Activated T-cell treated with anti-CD3 and anti-CD28 coated beads, Interleukin-2, amount 50 U/mL, for 1 hour (primary cell): ENCODE measurements around the gene NOL6.
A peak's percentile ranks its signal among the peaks of the same experiment; 100 is the strongest.
"Not testable (repeated sequence)": the region's sequence is repeated elsewhere in the genome, so short reads cannot be mapped to it uniquely, and the experiment has no call there.

ENCODE experiments used
- DNase-seq: peaks from one replicate; pipeline ENCODE4 v3.0.0-alpha.2; 2020

NOL6 gene, protein sequence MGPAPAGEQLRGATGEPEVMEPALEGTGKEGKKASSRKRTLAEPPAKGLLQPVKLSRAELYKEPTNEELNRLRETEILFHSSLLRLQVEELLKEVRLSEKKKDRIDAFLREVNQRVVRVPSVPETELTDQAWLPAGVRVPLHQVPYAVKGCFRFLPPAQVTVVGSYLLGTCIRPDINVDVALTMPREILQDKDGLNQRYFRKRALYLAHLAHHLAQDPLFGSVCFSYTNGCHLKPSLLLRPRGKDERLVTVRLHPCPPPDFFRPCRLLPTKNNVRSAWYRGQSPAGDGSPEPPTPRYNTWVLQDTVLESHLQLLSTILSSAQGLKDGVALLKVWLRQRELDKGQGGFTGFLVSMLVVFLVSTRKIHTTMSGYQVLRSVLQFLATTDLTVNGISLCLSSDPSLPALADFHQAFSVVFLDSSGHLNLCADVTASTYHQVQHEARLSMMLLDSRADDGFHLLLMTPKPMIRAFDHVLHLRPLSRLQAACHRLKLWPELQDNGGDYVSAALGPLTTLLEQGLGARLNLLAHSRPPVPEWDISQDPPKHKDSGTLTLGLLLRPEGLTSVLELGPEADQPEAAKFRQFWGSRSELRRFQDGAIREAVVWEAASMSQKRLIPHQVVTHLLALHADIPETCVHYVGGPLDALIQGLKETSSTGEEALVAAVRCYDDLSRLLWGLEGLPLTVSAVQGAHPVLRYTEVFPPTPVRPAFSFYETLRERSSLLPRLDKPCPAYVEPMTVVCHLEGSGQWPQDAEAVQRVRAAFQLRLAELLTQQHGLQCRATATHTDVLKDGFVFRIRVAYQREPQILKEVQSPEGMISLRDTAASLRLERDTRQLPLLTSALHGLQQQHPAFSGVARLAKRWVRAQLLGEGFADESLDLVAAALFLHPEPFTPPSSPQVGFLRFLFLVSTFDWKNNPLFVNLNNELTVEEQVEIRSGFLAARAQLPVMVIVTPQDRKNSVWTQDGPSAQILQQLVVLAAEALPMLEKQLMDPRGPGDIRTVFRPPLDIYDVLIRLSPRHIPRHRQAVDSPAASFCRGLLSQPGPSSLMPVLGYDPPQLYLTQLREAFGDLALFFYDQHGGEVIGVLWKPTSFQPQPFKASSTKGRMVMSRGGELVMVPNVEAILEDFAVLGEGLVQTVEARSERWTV

DNA sequence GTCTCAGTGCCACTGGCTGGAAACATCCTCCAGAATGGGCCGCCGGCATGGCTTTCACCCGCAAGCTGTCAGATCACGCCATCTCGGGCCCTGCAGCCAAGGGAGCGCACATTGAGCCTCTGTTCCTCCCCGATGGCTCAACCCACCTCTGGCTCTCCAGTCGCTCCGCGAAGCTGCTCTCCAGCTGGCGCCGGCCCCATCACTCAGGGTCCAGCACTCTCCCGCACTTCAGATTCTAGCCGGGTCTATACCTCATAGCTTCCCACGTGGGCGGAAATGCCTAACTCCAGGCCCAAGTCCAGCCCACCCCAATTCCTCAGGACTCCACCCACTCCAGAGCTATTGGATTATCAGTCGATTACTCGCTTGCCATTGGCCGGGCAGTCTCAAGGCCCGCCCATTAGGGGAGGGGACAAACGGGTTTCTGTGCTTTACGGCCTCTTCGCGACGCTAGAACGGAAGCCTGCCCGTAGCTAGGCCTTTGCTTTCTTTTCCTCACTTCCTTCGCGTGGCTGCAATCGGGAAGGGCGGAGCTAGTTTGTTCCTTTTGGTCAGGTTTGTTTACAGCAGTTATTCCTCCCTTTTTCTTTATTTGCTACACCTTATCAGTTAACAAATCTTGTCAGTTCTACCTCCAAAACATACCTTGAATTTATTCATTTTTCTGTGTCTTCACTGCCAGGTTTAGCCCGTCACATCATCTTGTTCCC is at the start of gene NOL6:
TSS of gene NOL6 (minus strand) at position 282 of the 710 bp plus-strand sequence. CDS start at position 200, 82 bp downstream.
- peak; percentile 98 for DNase-seq

DNA sequence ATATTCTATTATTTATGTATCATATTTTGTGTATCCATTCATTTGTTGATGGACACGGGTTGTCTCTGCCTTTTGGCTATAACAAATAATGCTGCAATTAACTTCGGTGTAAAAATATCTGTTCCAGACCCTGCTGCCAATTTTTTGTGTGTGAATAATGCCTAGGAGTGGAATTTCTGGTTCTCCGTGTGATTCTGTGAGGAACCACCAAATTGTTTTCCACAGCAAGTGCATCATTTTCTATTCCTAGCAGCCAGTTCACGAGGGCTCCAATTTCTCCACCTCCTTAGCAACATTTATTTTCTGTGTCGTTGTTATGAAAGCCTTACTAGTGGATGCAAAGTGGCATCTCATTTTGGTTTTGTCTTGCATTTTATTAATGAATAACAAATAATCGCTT is 48.1 kb upstream of the NOL6 start:
- not testable (repeated sequence) for DNase-seq

DNA sequence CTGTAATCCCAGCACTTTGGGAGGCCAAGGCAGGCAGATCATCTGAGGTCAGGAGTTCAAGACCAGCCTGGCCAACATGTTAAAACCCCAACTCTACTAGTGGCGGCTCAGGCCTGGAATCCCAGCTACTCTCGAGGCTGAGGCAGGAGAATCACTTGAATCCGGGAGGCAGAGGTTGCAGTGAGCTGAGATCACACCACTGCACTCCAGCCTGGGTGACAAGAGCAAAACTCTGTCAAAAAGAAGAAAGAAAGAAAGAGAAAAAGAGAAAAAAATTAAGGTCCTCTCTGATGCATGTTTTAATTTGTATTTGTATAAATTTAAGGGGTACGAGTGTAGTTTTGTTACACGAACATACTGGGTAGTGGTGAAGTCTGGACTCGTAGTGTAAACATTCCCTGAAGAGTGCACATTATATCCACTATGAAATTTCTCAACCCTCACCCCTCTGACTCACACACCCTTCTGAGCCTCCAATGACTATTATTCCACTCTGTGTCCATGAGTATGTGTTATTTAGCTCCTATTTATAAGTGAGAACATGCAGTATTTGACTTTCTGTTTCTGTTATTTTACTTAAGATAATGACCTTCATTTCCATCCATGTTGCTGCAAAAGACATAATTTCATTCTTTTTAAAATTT is 44.3 kb upstream of the NOL6 start:
- not testable (repeated sequence) for DNase-seq

DNA sequence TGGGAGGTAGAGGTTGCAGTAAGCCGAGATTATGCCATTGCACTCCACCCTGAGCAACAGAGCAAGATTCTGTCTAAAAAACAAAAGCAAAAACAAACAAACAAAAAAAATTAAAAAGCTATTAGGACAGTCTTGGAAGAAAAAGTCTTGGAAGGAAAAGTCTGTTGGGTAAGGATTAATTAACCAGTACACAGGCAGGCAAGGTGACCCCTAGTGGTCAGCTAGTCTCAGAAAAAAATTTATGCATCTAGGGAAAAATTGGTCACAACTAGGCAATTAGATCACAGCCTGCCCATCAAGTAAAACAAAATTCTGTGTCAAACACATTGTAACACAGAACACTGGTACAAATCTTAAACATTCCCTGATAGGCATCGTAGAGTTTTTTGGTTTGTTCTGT is 43.6 kb upstream of the NOL6 start:
- no peak for DNase-seq

DNA sequence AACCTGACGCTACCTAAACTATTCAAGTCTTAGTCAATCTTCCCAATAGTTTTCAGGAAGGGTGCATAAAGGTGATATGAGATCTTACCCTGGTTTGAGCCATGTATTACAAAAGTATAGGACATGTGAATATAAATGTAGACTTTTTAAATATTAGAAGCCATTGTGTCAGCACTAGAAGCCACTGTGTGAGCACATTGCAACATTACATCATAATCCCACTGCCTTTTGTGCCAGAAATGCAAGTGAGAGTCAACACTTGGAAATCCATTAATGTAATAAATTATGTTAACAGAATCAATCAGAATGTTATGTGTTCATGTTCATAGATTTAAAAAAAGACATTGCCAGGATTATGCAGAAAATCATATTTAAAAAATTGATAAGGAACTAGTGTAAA is 42.7 kb upstream of the NOL6 start:
- not testable (repeated sequence) for DNase-seq

DNA sequence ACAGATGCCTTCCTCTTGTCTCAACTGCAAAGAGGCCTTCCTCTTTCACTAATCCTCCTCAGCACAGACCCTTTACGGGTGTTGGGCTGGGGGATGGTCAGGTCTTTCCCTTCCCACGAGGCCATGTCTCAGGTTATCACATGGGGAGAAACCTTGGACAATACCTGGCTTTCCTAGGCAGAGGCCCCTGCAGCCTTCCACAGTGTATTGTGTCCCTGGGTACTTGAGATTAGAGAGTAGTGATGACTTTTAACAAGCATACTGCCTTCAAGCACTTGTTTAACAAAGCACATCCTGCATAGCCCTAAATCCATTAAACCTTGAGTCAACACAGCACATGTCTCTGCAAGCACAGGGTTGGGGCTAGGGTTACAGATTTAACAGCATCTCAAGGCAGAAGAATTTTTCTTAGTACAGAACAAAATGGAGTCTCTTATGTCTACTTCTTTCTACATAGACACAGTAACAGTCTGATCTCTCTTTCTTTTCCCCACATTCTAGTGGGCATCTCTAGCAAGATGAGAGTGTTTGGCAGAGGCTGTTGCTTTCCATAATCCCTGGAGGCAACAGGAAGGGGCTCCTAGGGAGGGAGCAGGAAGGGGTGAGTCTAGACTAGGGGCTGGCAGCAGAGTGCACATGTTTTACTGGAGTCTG is 41.7 kb upstream of the NOL6 start:
- DNase-seq = not testable (repeated sequence)

DNA sequence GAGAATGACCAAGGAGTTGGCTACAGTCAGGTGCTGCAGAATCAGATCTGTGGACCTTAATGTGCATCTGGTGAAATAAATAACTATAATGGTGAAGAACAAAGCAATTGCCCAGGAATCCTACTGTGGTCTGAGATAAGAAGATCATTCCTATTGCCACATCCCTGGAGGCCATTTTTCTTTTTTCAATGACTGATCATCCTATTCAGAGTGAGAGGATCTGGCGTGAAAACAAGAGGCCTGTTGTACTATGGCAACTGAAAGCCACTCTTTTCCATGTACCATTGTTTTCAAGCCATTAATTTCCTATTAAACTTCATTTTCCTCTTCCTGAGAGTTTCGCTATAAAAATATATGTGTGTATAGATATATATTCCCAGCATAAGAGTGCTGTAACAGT is 38.8 kb upstream of the NOL6 start:
- not testable (repeated sequence) for DNase-seq

DNA sequence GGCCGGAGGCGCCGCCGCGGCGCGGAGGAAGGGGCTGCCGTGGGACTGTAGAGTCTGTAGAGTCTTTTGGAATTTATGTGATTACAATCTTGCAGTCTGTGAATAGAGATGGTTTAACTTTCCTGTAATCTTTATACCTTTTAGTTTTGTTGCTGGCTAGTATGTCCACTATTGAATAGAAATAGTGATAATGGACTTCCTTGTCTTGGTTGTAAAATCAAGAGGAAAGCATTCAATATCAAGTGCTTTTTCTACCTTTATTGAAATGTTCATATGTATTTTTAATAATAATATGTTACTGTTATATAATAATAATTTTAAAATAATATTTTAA is 37.4 kb upstream of the NOL6 start:
- not testable (repeated sequence) for DNase-seq

DNA sequence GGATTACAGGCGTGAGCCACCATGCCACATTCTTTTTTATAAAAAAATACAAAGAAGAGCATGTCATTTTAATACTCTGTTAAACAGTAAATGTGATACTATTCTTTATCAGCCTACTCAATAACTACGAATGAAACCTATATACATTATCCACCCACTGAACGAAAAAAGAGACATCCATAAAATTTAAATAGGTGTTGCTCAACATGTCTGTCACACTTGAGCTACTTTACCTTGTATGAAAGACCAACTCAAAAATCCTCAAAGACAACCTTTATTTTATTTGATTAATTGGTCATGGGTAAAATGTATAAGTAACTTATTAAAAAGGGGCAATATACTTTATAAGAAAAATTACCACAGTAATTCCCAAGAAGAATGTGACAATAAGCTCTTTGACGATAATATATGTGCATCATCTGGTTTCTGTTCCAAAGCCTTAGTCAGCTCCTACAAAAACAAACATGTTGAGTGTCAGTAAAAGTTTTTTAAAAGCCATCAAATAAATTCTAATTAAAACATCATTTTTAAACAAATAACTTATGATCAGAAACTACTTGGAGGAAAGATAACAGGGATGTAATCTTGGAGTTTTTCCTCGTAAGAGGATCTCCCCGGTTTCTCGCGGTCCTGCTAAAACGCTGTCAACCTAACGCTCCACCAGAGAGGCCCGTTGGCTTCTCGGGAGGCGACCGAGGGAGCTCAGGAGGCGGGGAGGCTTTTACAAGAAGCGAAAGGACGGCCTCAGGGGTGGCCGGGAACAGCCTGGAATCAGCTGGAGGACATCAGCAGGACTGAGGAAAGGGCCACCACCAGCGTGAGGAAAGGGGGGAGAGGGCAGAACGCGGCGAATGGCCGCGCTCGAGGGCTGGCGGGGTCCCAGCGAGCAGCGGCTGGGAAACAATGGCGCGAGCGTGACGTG is 36.8 kb upstream of the NOL6 start:
- DNase-seq = peak; percentile 47

DNA sequence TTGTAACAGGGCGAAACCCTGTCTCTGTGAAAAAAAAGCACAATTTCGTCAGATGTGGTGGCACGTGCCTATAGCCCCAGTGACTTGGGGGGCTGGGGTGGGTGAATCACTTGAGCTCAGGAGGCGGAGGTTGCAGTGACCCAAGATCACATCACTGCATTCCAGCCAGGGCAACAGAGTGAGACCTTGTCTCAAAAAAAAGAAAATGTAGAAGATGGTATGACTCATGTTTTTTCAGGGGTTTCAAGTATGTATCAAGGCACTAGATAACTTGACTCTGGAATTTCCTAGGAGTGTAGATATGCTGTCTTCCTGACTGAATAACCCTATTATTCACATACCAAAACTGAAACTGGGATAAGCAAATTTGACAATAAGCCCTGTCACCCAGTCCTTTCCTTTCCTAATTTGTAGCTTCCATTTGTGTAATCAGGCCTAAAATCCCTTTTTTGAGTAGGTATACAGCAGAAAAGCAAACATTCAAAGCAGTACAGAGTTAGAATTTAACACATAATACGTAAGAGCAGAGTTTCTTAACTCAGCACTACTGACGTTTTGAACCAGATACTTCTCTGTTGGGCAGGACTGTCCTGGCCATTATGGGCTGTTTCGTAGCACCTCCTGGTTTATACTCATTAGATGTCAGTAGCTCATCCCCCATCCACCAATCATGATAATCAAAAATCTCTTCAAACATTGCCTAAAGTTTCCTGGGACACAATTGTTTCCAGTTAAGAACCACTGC is 33.1 kb upstream of the NOL6 start:
- DNase-seq = no peak

DNA sequence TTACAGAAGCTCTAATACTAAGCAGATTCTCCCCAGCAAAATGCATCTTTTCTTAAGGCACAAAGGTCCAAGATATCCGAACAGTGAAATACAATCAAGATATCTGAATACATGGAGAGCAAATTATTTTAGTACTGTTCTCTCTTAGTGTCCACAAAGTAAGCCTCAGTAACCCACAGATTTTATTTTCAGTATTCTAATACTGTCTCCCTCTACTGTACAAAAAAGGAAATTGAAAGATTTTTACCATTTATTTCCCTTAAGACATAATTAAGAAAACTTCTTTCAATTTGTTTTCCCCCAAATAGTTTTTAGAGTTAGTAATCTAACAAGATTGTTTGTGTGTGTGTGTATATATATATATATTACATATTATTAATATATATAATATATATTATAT is 24.7 kb upstream of the NOL6 start:
- DNase-seq = no peak

DNA sequence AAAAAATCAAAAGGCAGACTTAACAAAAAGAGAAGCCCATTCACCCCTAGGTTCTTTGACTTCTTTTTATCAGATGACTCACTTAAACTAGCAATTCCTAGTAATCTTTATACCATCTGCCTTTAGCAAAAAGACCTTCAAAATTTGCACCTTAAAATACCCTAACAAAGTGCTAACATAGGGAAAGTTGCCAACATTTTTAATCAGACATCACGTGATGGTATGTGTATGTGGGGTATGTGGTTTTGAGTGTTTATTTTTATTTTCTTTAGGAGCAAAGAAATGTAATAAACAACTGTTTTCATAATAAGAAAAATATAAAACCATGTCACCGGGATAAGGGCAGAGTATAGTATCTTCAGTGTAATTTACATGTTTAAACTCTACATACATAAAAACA is 20.1 kb upstream of the NOL6 start:
- DNase-seq = not testable (repeated sequence)

DNA sequence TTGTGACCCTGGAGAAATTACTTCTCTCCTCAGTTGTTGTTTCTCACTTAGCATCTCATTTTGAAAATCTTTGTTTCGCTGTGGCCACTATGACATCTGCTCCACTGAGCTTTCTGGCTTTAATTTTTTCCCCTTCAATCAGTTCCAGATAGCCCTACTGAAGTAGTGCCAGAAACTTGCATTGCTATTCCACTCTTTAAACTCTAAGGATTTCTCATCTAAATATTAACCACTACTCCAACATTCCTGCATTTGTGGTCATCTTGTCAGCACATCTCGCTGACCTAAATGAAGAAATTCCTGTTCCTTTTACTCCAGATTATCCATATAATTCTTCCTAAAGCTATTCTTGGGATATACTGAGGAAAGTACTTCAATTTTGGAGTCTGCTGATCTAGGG is 15.3 kb upstream of the NOL6 start:
- no peak for DNase-seq

DNA sequence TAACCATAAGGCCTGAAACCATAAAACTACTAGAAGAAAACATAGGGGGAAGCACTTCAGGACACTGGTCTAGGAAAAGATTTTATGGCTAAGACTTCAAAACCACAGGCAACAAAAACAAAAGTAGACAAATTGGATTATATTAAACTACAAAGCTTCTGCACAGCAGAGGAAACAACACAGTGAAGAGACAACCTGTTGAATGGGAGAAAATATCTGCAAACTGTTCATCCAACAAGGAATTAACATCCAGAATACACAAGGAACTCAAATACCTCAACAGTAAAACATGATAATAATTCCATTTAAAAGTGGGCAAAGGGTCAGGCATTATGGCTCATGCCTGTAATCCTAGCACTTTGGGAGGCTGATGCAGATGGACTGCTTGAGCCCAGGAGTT is 11.6 kb upstream of the NOL6 start:
- not testable (repeated sequence) for DNase-seq

DNA sequence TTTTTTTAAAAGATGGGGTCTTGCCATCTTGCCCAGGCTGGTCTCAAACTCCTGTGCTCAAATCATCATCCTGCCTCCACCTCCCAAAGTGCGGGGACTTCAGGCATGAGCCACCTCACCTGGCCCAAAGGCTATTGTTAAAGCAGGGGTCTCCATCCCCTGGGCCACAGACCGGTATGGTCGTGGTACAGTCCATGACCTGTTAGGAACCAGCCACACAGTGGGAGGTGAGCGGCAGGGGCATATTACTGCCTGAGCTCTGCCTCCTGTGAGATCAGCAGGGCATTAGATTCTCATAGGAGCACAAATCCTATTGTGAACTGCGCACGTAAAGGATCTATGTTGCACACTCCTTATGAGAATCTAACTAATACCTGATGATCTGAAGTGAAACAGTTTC is 7.3 kb upstream of the NOL6 start:
- DNase-seq = no peak

DNA sequence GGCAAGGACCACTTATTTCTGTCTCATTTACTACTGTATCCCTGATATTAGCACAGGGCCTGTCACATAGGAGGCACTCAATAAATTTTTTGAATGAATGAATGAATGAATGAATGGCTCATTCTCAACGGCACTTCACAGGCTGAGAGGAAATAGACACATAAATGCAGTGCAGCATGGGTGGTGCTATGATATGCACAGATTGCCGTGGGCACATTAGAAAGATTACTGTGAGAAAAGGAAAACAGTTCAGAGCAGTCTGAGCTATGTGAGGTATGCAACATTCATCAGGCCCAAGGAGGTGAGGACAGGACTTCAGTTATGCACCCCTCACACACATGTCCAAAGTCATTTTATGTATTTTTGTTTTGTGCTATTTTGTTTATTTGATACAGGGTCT is 6.4 kb upstream of the NOL6 start:
- no peak for DNase-seq

DNA sequence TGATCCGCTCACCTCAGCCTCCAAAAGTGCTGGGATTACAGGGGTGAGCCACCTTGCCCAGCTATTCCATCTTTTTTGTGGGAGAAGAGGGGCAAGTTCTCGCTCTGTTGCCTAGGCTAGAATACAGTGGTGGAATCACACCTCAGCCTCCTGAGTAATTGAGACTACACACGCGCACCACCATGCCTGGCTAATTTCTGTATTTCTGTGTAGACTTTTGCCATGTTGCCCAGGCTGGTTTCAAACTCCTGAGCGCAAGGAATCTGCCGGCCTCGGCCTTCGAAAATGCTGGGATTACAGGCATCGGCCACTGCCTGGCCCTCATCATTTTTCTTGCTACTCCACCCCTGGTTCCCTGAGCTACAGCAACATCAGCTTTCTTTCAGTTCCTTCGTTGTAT is 2.8 kb upstream of the NOL6 start:
- DNase-seq = no peak

DNA sequence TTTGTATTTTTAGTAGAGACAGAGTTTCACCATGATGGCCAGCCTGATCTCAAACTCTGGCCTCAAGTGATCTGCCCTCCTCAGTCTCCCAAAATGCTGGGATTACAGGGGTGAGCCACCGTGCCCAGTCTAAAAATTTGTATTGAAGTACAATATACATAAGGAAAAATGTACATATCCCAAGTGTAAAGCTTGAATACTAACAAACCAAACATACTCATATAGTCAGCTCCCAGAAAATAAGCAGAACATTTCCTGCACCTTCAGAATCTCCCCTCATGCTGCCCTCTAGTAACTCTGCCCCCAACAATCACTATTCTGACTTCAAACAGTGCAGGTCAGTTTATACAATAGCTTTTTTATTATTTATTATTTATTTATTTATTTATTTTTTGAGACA is 1.6 kb upstream of the NOL6 start:
- DNase-seq = no peak

DNA sequence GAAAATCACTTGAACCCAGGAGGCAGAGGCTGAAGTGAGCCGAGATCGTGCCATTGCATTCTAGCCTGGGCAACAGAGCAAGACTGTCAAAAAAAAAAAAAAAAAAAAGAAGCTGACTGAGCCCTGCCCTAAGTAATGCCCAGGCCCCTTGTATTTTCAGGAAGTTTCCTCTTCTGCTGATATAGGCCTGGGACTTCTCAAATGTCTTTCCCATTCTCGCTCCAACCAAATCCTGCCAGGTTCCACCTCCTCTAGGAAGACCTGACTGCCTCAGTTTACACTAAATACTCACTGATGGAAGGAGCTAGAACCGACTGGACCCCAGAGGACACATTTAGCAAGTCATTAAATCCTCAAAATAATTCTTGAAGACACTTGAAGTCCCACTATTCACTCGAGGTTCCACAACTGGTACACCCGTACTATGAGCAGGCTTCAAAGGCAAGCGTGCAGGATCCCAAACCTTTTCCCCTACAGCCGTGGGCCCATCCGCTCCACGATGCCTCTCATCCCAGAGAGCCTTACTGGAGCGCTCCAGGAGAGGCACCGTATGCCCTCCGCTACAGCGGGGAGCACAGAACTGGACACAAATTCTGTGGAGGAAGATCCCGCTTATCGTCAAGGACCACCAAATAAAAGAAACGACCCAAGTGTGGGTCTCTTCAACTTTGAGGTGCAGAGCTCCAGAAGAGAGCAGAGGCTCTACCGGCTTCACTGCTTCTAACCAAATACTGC is 676 bp downstream of the NOL6 start:
- DNase-seq = no peak
